ENCODE data around the gene TEX48.

- TF ChIP-seq POLR2AphosphoS5 (IDR thresholded peaks at IDR 0.05) (no peak), CTCF (IDR thresholded peaks at IDR 0.05) (no peak)
These were observed 14.0 kb upstream of the TEX48 start for GRCh38 chr9:114695948-114696347.
